Middle frontal gyrus (tissue), 1 donor: ENCODE results near the gene TMEM116.
"Not testable (repeated sequence)": the region's sequence is repeated elsewhere in the genome, so short reads cannot be mapped to it uniquely, and the experiment has no call there.

Source experiments
- DNase-seq: peaks from one replicate; pipeline ENCODE4 v3.0.0-alpha.2; 2015; ENCODE audit warnings: low spot score; ENCODE audit errors: extremely low spot score

Gene TMEM116

GRCh38 chr12:111976860-111977259 lies 36.1 kb downstream of the TMEM116 start:
- DNase-seq = no peak

GRCh38 chr12:111976291-111976690 lies 36.7 kb downstream of the TMEM116 start:
- DNase-seq = no peak

GRCh38 chr12:111975161-111975931 lies 37.6 kb downstream of the TMEM116 start:
- no peak for DNase-seq

GRCh38 chr12:111971800-111972199 lies 41.2 kb downstream of the TMEM116 start:
- DNase-seq = no peak

GRCh38 chr12:111964935-111965334 lies 48.0 kb downstream of the TMEM116 start:
- DNase-seq = no peak

- DNase-seq = not testable (repeated sequence)
These were observed 53.4 kb downstream of the TMEM116 start for GRCh38 chr12:111959518-111959917.

GRCh38 chr12:111957224-111957623 lies 55.7 kb downstream of the TMEM116 start:
- DNase-seq = not testable (repeated sequence)

- no peak for DNase-seq
These were observed 58.0 kb downstream of the TMEM116 start for GRCh38 chr12:111954969-111955368.

- DNase-seq = no peak
These were observed 59.5 kb downstream of the TMEM116 start for GRCh38 chr12:111953455-111953854.

- not testable (repeated sequence) for DNase-seq
These were observed 60.7 kb downstream of the TMEM116 start for GRCh38 chr12:111952084-111952787.

GRCh38 chr12:111950961-111951676 lies 61.8 kb downstream of the TMEM116 start:
- not testable (repeated sequence) for DNase-seq

- no peak for DNase-seq
These were observed 69.0 kb downstream of the TMEM116 start for GRCh38 chr12:111943929-111944328.

- no peak for DNase-seq
These were observed 70.4 kb downstream of the TMEM116 start for GRCh38 chr12:111942557-111942956.

GRCh38 chr12:111937429-111937828 lies 75.5 kb downstream of the TMEM116 start:
- DNase-seq = no peak

- DNase-seq = no peak
These were observed 76.1 kb downstream of the TMEM116 start for GRCh38 chr12:111936869-111937268.

- no peak for DNase-seq
These were observed 80.7 kb downstream of the TMEM116 start for GRCh38 chr12:111932241-111932640.

- DNase-seq = no peak
These were observed 85.6 kb downstream of the TMEM116 start for GRCh38 chr12:111927346-111927745.

GRCh38 chr12:111926631-111927030 lies 86.3 kb downstream of the TMEM116 start:
- no peak for DNase-seq

GRCh38 chr12:111925171-111925570 lies 87.8 kb downstream of the TMEM116 start:
- DNase-seq = no peak

- DNase-seq = no peak
These were observed 105.2 kb downstream of the TMEM116 start for GRCh38 chr12:111907740-111908139.

GRCh38 chr12:111905502-111905901 lies 107.5 kb downstream of the TMEM116 start:
- DNase-seq = no peak

- DNase-seq = no peak
These were observed 108.5 kb downstream of the TMEM116 start for GRCh38 chr12:111904446-111904975.
